NB4 (cell line): ENCODE data around the gene ERMN.
"Not testable (repeated sequence)": the region's sequence is repeated elsewhere in the genome, so short reads cannot be mapped to it uniquely, and the experiment has no call there.

ENCODE experiments used
- DNase-seq: peaks from one replicate; pipeline ENCODE4 v3.0.0; 2010; ENCODE audit warnings: low read depth
- H3K4me3 ChIP-seq: one replicate; pipeline ENCODE4 v1.5.1; 2011; ENCODE audit warnings: mild to moderate bottlenecking, low read depth, low read length, moderate library complexity
- CTCF ChIP-seq: IDR thresholded peaks from one replicate; pipeline ENCODE4 v1.5.1; 2012; ENCODE audit warnings: low read depth, low read length
- MAX ChIP-seq: IDR thresholded peaks from 2 replicates; pipeline ENCODE4 v1.6.1; 2011; ENCODE audit warnings: low read depth, low read length
- MYC ChIP-seq: IDR thresholded peaks from 2 replicates; pipeline ENCODE4 v1.6.1; 2011; ENCODE audit warnings: low read depth, low read length
- POLR2A ChIP-seq: IDR thresholded peaks from 2 replicates; pipeline ENCODE4 v1.6.1; 2011; ENCODE audit warnings: mild to moderate bottlenecking; ENCODE audit not compliant: insufficient read length; ENCODE audit errors: extremely low read depth

Gene ERMN

GRCh38 chr2:157287160-157287559 is 38.5 kb downstream of the ERMN start:
- no peak for DNase-seq
- H3K4me3 ChIP-seq: no peak overlapping the region
- no peak for TF ChIP-seq CTCF
- TF ChIP-seq POLR2A: no peak
- TF ChIP-seq MYC: no peak
- TF ChIP-seq MAX: no peak

GRCh38 chr2:157283468-157283867 is 42.2 kb downstream of the ERMN start:
- DNase-seq: no peak
- TF ChIP-seq POLR2A (no peak), CTCF (no peak), MAX (no peak), MYC (no peak)
- no peak overlapping the region for H3K4me3 ChIP-seq

GRCh38 chr2:157281316-157281715 is 44.3 kb downstream of the ERMN start:
- no peak for DNase-seq
- no peak overlapping the region for H3K4me3 ChIP-seq
- TF ChIP-seq CTCF: no peak
- TF ChIP-seq POLR2A: no peak
- no peak for TF ChIP-seq MYC
- TF ChIP-seq MAX: no peak

- H3K4me3 ChIP-seq, DNase-seq: not testable (repeated sequence)
Observed at GRCh38 chr2:157279311-157279710, 46.3 kb downstream of the ERMN start.

GRCh38 chr2:157271590-157272203 is 53.9 kb downstream of the ERMN start:
- H3K4me3 ChIP-seq: no peak overlapping the region
- no peak for DNase-seq
- no peak for TF ChIP-seq POLR2A
- TF ChIP-seq CTCF: no peak
- no peak for TF ChIP-seq MYC
- no peak for TF ChIP-seq MAX

- H3K4me3 ChIP-seq: no peak overlapping the region
- DNase-seq: peak; percentile 60
- TF ChIP-seq POLR2A (no peak), MAX (no peak), CTCF (no peak), MYC (no peak)
Observed at GRCh38 chr2:157269922-157270321, 55.7 kb downstream of the ERMN start.
